ES-I3 (cell line): ENCODE measurements around the gene IGFBP4.

Source experiments
- H3K36me3 ChIP-seq: 2 replicates; pipeline ENCODE4 v1.6.1; 2013; ENCODE audit warnings: mild to moderate bottlenecking, low read length, control low read depth, moderate library complexity; ENCODE audit not compliant: insufficient read depth
- H3K4me1 ChIP-seq: 2 replicates; pipeline ENCODE4 v1.6.1; 2013; ENCODE audit warnings: mild to moderate bottlenecking, control low read depth, low read length; ENCODE audit not compliant: insufficient read depth
- H3K9ac ChIP-seq: 2 replicates; pipeline ENCODE4 v1.6.1; 2013; ENCODE audit warnings: low read depth, mild to moderate bottlenecking, low read length, moderate library complexity
- H3K9me3 ChIP-seq: 2 replicates; pipeline ENCODE4 v1.6.1; 2013; ENCODE audit warnings: mild to moderate bottlenecking, low read length, moderate library complexity; ENCODE audit not compliant: control insufficient read depth, insufficient read depth

Gene IGFBP4

GRCh38 chr17:40468560-40468959 is 25.3 kb downstream of the IGFBP4 start:
- H3K9ac ChIP-seq: no peak overlapping the region
- H3K4me1 ChIP-seq: peaks cover 11% of the 10 kb centered on the region
- H3K9me3 ChIP-seq: no peaks in the 10 kb centered on the region
- H3K36me3 ChIP-seq: no peaks in the 10 kb centered on the region

- Histone ChIP-seq H3K4me1 (peaks cover 24% of the 10 kb centered on the region), H3K9ac (no peak overlapping the region), H3K9me3 (no peaks in the 10 kb centered on the region), H3K36me3 (no peaks in the 10 kb centered on the region)
Observed at GRCh38 chr17:40469805-40470675, 26.8 kb downstream of the IGFBP4 start.

- no peaks in the 10 kb centered on the region for H3K9me3 ChIP-seq
- no peaks in the 10 kb centered on the region for H3K36me3 ChIP-seq
- H3K4me1 ChIP-seq: peaks cover 24% of the 10 kb centered on the region
- H3K9ac ChIP-seq: peak overlapping the region; percentile 4; the same call in 1 of the 2 replicates
Observed at GRCh38 chr17:40470932-40471828, 27.9 kb downstream of the IGFBP4 start.

GRCh38 chr17:40471846-40472732 is 28.8 kb downstream of the IGFBP4 start:
- Histone ChIP-seq H3K4me1 (peaks cover 24% of the 10 kb centered on the region), H3K9ac (no peak overlapping the region), H3K9me3 (no peaks in the 10 kb centered on the region), H3K36me3 (no peaks in the 10 kb centered on the region)

- no peaks in the 10 kb centered on the region for H3K36me3 ChIP-seq
- peaks cover 24% of the 10 kb centered on the region for H3K4me1 ChIP-seq
- H3K9ac ChIP-seq: no peak overlapping the region
- H3K9me3 ChIP-seq: no peaks in the 10 kb centered on the region
Observed at GRCh38 chr17:40472733-40473452, 29.6 kb downstream of the IGFBP4 start.

GRCh38 chr17:40473573-40474365 is 30.5 kb downstream of the IGFBP4 start:
- no peak overlapping the region for H3K9ac ChIP-seq
- H3K9me3 ChIP-seq: no peaks in the 10 kb centered on the region
- peaks cover 24% of the 10 kb centered on the region for H3K4me1 ChIP-seq
- H3K36me3 ChIP-seq: no peaks in the 10 kb centered on the region

GRCh38 chr17:40474419-40475002 is 31.3 kb downstream of the IGFBP4 start:
- Histone ChIP-seq H3K36me3 (no peaks in the 10 kb centered on the region), H3K9me3 (no peaks in the 10 kb centered on the region), H3K9ac (no peak overlapping the region), H3K4me1 (peaks cover 24% of the 10 kb centered on the region)

- peaks cover 30% of the 10 kb centered on the region for H3K4me1 ChIP-seq
- no peak overlapping the region for H3K9ac ChIP-seq
- no peaks in the 10 kb centered on the region for H3K9me3 ChIP-seq
- H3K36me3 ChIP-seq: no peaks in the 10 kb centered on the region
Observed at GRCh38 chr17:40475234-40475908, 32.1 kb downstream of the IGFBP4 start.

GRCh38 chr17:40477796-40478195 is 34.5 kb downstream of the IGFBP4 start:
- Histone ChIP-seq H3K9ac (no peak overlapping the region), H3K4me1 (peaks cover 33% of the 10 kb centered on the region), H3K36me3 (no peaks in the 10 kb centered on the region), H3K9me3 (no peaks in the 10 kb centered on the region)

- Histone ChIP-seq H3K9ac (no peak overlapping the region), H3K36me3 (no peaks in the 10 kb centered on the region), H3K9me3 (no peaks in the 10 kb centered on the region), H3K4me1 (peaks cover 34% of the 10 kb centered on the region)
Observed at GRCh38 chr17:40478486-40478885, 35.2 kb downstream of the IGFBP4 start.

- no peaks in the 10 kb centered on the region for H3K9me3 ChIP-seq
- H3K4me1 ChIP-seq: peaks cover 37% of the 10 kb centered on the region
- H3K36me3 ChIP-seq: no peaks in the 10 kb centered on the region
- no peak overlapping the region for H3K9ac ChIP-seq
Observed at GRCh38 chr17:40479754-40480480, 36.7 kb downstream of the IGFBP4 start.
